CD4-positive, alpha-beta memory T cell (primary cell): Measurements from ENCODE around the gene STAT4. TPM values are rescaled to one million over a fixed set of nuclear protein-coding genes. Genes with fewer than 3 reads are reported as not detected.
A peak's percentile ranks its signal among the peaks of the same experiment; 100 is the strongest.

Experiments used
- CTCF ChIA-PET: fragments of 350-600 bp; sonication (Branson Sonifier 250); formaldehyde crosslinking; loops from one replicate; lab custom pipeline; 2021; ENCODE audit warnings: inconsistent platforms; ENCODE audit not compliant: partially characterized antibody; lab: Charles Lee
- POLR2A ChIA-PET: fragments of 350-600 bp; sonication (Branson Sonifier 250); formaldehyde crosslinking; loops from one replicate; lab custom pipeline; 2021; ENCODE audit not compliant: partially characterized antibody; lab: Charles Lee
- DNase-seq, 5 donors: peaks; one replicate each; pipeline versions ENCODE4 v3.0.0 to v3.0.0-alpha.2; 2020 to 2022; ENCODE audit warnings: mixed read lengths in 1 of 5
- H3K27ac ChIP-seq: one replicate; pipeline ENCODE4 v1.7.0; 2013; ENCODE audit warnings: low read depth, low read length
- H3K27me3 ChIP-seq: 2 replicates; pipeline ENCODE4 v1.7.0; 2013; ENCODE audit warnings: mild to moderate bottlenecking, low read length, moderate library complexity; ENCODE audit not compliant: insufficient read depth
- H3K36me3 ChIP-seq: 2 replicates; pipeline ENCODE4 v1.7.0; 2013; ENCODE audit warnings: mild to moderate bottlenecking, low read length, moderate library complexity; ENCODE audit not compliant: insufficient read depth
- H3K4me1 ChIP-seq: 2 replicates; pipeline ENCODE4 v1.7.0; 2013; ENCODE audit warnings: mild to moderate bottlenecking, low read length, moderate library complexity; ENCODE audit not compliant: insufficient read depth
- H3K4me3 ChIP-seq, 2 donors: one replicate each; pipeline ENCODE4 v1.7.0; 2013; ENCODE audit warnings: low read length in 2 of 2, mild to moderate bottlenecking in 1 of 2
- H3K9me3 ChIP-seq, 2 donors: one replicate each; pipeline ENCODE4 v1.7.0; 2013; ENCODE audit warnings: low read length in 2 of 2, control low read depth in 1 of 2; ENCODE audit not compliant: control insufficient read depth in 1 of 2
- H3K27ac Mint-ChIP-seq, 7 donors: one replicate each; pipeline ENCODE4 v1.8.0; 2020 to 2021; ENCODE audit warnings: mixed read lengths in 7 of 7, mild to moderate bottlenecking in 6 of 7, inconsistent platforms in 3 of 7, moderate library complexity in 3 of 7
- H3K27me3 Mint-ChIP-seq, 2 donors: one replicate each; pipeline ENCODE4 v1.8.0; 2020 to 2021; ENCODE audit warnings: mixed read lengths in 2 of 2
- H3K36me3 Mint-ChIP-seq, 2 donors: one replicate each; pipeline ENCODE4 v1.8.0; 2020 to 2021; ENCODE audit warnings: mixed read lengths in 2 of 2, inconsistent platforms in 1 of 2, mild to moderate bottlenecking in 1 of 2
- H3K4me1 Mint-ChIP-seq, 4 donors: one replicate each; pipeline ENCODE4 v1.8.0; 2020 to 2021; ENCODE audit warnings: mixed read lengths in 4 of 4, mild to moderate bottlenecking in 1 of 4
- H3K4me3 Mint-ChIP-seq, 8 donors: one replicate each; pipeline ENCODE4 v1.8.0; 2020 to 2021; ENCODE audit warnings: mixed read lengths in 8 of 8, mild to moderate bottlenecking in 7 of 8, moderate library complexity in 6 of 8, inconsistent platforms in 3 of 8
- H3K9me3 Mint-ChIP-seq, 8 donors: one replicate each; pipeline ENCODE4 v1.8.0; 2020 to 2021; ENCODE audit warnings: mixed read lengths in 8 of 8, mild to moderate bottlenecking in 5 of 8, inconsistent platforms in 3 of 8, moderate library complexity in 1 of 8
- intact Hi-C: fragments of 100-400 bp; cut with micrococcal nuclease; formaldehyde crosslinking; loops from one replicate; pipeline ENCODE4 v1.15.1; 2023
- polyA plus RNA-seq, 2 donors: library from polyadenylated mRNA; unstranded; fragments of 300-500 nt; fragmentation: Illumina TruSeq; gene quantifications; one replicate each; pipeline ENCODE4 v1.2.3, GENCODE V29; 2021
- total RNA-seq, 2 experiments: library from RNA; stranded (reverse); gene quantifications; one replicate each; pipeline ENCODE4 v1.2.3, GENCODE V29; 2021

Gene STAT4
- total and polyA plus RNA-seq, 4 experiments from 2014 or later: 69.7 to 119 (median 95.3) TPM

DNA sequence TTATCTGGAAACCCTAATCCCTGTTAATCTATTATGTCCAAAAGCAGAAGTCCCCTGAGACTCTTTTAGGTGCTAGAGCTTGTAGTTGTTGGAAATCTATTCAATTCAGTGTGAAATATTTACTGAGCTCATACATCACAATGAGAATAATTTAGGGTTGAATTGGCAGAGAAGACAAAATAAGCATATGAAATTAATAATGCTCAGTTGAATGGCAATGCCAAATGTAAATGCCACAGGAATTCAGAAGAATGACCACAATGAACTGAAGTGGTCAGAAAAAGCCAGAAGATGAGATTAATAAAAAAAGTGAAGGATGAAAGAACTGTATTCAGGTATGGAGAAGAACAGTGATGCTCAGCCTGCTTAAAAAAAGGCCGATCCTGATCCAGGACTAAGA is 8.0 kb upstream of the STAT4 start:
- no peak overlapping the region for H3K27ac ChIP-seq
- no peaks in the 10 kb centered on the region for H3K36me3 ChIP-seq
- no peaks in the 10 kb centered on the region for H3K9me3 Mint-ChIP-seq
- H3K36me3 Mint-ChIP-seq: no peaks in the 10 kb centered on the region
- ChIA-PET POLR2A (interaction anchor here (0.7 to 1.9 kb wide), 4 partner anchors 9 to 278 kb away, joined by 3 to 9 read pairs (median 4); partner anchors contain the start of gene GLS), CTCF (interaction anchor here (0.9 to 10.6 kb wide), 11 partner anchors 8 to 375 kb away, joined by 3 to 162 read pairs (median 6); partner anchors contain the start of gene STAT4)
- peaks cover 5 to 6% of the 10 kb centered on the region in 2 donors for H3K27me3 Mint-ChIP-seq
- no peaks in the 10 kb centered on the region for H3K9me3 ChIP-seq
- intact Hi-C loops: loop anchor here (5.0 kb wide), 1 partner anchor 306 kb away; no protein-coding TSS in a partner anchor
- no peak for DNase-seq
- H3K4me3 Mint-ChIP-seq: no peak overlapping the region
- H3K4me1 ChIP-seq: peaks cover 4% of the 10 kb centered on the region
- peak overlapping the region in 1 of 7 donors; percentile 2 for H3K27ac Mint-ChIP-seq
- no peaks in the 10 kb centered on the region for H3K27me3 ChIP-seq
- H3K4me3 ChIP-seq: no peak overlapping the region
- H3K4me1 Mint-ChIP-seq: peaks cover 6 to 8% (median 7%) of the 10 kb centered on the region in 4 donors

DNA sequence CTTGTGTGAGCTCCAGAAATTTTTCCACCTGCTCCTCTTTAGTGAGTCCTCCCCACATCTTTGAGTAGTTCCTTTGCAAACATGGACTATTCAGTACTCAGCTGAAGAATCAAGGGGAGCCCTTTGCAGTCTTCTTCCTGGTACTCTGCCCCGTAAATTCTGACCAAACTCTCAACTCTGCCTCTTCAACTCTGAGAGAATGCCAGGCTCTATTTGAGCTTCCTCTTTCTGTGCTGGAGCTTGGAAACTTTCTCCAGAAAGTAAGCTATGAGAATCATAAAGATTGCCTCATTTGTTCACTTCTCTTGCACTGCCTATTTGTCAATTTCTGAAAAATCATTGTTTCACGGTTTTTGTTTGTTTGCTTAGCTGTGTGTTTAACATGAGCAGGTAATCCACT is 7.4 kb upstream of the STAT4 start:
- Mint-ChIP-seq H3K9me3 (no peaks in the 10 kb centered on the region), H3K27me3 (peaks cover 5 to 6% of the 10 kb centered on the region in 2 donors), H3K27ac (no peak overlapping the region), H3K36me3 (no peaks in the 10 kb centered on the region), H3K4me3 (no peak overlapping the region), H3K4me1 (peaks cover 6 to 8% (median 7%) of the 10 kb centered on the region in 4 donors)
- intact Hi-C loops: loop anchor here (5.0 kb wide), 1 partner anchor 306 kb away; no protein-coding TSS in a partner anchor
- Histone ChIP-seq H3K36me3 (no peaks in the 10 kb centered on the region), H3K4me3 (no peak overlapping the region), H3K27ac (no peak overlapping the region), H3K9me3 (no peaks in the 10 kb centered on the region), H3K4me1 (peaks cover 4% of the 10 kb centered on the region), H3K27me3 (no peaks in the 10 kb centered on the region)
- no peak for DNase-seq
- POLR2A ChIA-PET: interaction anchor here (0.7 to 1.9 kb wide), 4 partner anchors 8 to 277 kb away, joined by 3 to 9 read pairs (median 4); partner anchors contain the start of gene GLS
- CTCF ChIA-PET: interaction anchor here (0.6 to 10.6 kb wide), 11 partner anchors 10 to 406 kb away, joined by 3 to 162 read pairs (median 5); no protein-coding TSS in a partner anchor

DNA sequence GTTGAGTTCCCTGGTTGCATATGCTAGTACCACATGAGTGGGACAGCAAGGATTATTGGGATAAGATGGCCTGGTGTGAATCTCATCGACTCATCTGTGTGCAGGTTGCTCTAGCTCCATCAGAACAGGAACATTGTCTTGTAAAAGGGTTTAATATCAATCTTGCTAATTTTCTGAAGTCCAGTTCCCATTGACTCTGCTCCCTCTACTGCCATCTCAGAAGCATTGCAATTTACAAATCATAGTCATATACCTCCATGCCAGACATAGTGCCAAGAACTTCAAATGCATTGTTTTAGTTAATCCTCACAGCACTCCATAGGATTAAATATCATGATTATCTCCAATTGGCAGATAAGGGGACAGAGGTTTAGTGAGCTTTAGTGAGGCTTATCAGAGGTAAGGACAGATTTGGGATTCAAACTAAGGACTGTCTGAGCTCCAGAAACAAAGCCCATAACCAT is 4.8 kb upstream of the STAT4 start:
- Mint-ChIP-seq H3K36me3 (peaks cover 0 to 3% of the 10 kb centered on the region in 2 donors), H3K27ac (peak overlapping the region in 5 of 7 donors; percentile 9 to 80 (median 47)), H3K4me3 (no peak overlapping the region), H3K4me1 (peaks cover 20 to 31% (median 22%) of the 10 kb centered on the region in 4 donors), H3K27me3 (peaks cover 5 to 6% of the 10 kb centered on the region in 2 donors), H3K9me3 (no peaks in the 10 kb centered on the region)
- H3K9me3 ChIP-seq: no peaks in the 10 kb centered on the region
- no peak overlapping the region for H3K4me3 ChIP-seq
- intact Hi-C loops: loop anchor here (1.0 to 5.0 kb wide), 3 partner anchors 103 to 374 kb away; no protein-coding TSS in a partner anchor
- peak in 4 of 5 donors; percentile 50 to 59 (median 56) for DNase-seq
- POLR2A ChIA-PET: interaction anchor here (0.9 to 4.0 kb wide), 11 partner anchors 89 to 141 kb away, joined by 3 to 70 read pairs (median 4); partner anchors contain the start of gene STAT1
- H3K36me3 ChIP-seq: no peaks in the 10 kb centered on the region
- no peak overlapping the region for H3K27ac ChIP-seq
- peaks cover 12% of the 10 kb centered on the region for H3K4me1 ChIP-seq
- H3K27me3 ChIP-seq: no peaks in the 10 kb centered on the region
- CTCF ChIA-PET: interaction anchor here (0.7 to 4.2 kb wide), 49 partner anchors 11 to 471 kb away, joined by 3 to 567 read pairs (median 7); partner anchors contain the start of gene STAT1

DNA sequence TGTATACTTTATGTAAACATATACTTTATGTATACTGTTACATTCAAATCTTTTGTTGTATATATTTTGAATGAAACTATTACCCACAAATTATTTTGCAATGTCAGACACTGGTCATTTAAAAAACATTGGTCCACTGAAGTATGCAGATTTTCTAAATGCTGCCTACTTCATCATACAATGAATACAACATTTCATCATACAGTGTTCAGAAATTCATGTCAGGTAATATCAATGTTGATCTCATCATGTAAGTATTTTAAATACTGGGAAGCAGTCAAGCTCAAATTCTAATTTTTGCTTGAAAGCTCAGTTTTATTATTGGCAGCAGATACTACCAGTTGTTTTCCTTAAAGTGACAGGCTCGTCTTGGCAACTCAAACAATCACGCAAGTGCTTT is 2.9 kb upstream of the STAT4 start:
- CTCF ChIA-PET: interaction anchor here (0.9 to 4.2 kb wide), 3 partner anchors 12 to 101 kb away, joined by 3 to 567 read pairs (median 38); no protein-coding TSS in a partner anchor
- Histone ChIP-seq H3K4me1 (peaks cover 13% of the 10 kb centered on the region), H3K27me3 (no peaks in the 10 kb centered on the region), H3K27ac (no peak overlapping the region), H3K36me3 (no peaks in the 10 kb centered on the region), H3K4me3 (no peak overlapping the region), H3K9me3 (no peaks in the 10 kb centered on the region)
- peaks cover 0 to 4% of the 10 kb centered on the region in 2 donors for H3K27me3 Mint-ChIP-seq
- peaks cover 17 to 48% (median 25%) of the 10 kb centered on the region in 4 donors for H3K4me1 Mint-ChIP-seq
- no peaks in the 10 kb centered on the region for H3K9me3 Mint-ChIP-seq
- no peak for DNase-seq
- peak overlapping the region in 2 of 7 donors; percentile 68 to 99 for H3K27ac Mint-ChIP-seq
- intact Hi-C loops: no loop called here
- H3K36me3 Mint-ChIP-seq: peaks cover 0 to 11% of the 10 kb centered on the region in 2 donors
- H3K4me3 Mint-ChIP-seq: no peak overlapping the region
- POLR2A ChIA-PET: interaction anchor here (4.0 kb wide), 1 partner anchor 102 kb away, joined by 70 read pairs; no protein-coding TSS in a partner anchor

DNA sequence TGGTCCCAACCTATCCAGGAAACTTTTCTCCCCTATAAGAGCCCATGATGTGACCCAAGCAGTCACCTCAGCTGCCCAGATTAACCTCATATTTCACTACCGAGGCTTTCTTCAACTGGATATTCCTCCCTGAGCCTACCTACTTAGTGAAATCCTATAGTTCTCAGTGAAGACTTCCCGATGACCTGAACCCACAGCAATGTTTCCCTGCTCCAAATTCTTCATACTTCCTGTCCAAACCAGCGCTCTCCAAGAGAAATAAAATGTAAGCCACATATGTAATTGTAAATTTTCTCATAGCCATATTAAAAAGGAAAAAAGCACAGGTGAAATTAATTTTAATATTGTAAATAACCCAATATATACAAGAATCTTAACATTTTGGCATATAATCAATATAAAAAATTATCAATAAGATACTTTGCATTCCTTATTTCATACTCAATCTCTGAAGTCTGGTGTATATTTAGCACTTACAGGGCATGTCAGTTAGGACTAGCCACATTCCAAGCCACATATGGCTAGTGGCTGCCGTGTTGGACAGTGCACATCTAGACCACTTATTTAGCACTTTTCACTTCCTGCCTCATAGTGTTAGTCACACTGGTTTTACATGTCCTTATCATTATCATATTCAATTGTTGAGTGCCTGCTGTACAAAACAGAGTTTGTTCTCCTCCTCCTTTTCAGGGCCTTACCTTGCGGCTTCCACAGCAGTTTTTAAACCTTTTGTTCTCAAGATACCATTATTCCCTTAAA is 1.9 kb upstream of the STAT4 start:
- ChIA-PET CTCF (interaction anchor here (0.9 to 11.1 kb wide), 4 partner anchors 12 to 101 kb away, joined by 3 to 567 read pairs (median 70); no protein-coding TSS in a partner anchor), POLR2A (interaction anchor here (3.2 to 5.6 kb wide), 5 partner anchors 88 to 271 kb away, joined by 38 to 91 read pairs (median 46); partner anchors contain the start of genes GLS and STAT1)
- Mint-ChIP-seq H3K27ac (peak overlapping the region; percentile 94 to 100 (median 98)), H3K27me3 (peaks cover 0 to 2% of the 10 kb centered on the region in 2 donors), H3K9me3 (no peaks in the 10 kb centered on the region), H3K36me3 (peaks cover 6 to 18% of the 10 kb centered on the region in 2 donors), H3K4me3 (peak overlapping the region in 3 of 8 donors; percentile 28 to 54 (median 31)), H3K4me1 (peaks cover 22 to 58% (median 35%) of the 10 kb centered on the region in 4 donors)
- Histone ChIP-seq H3K4me1 (peaks cover 23% of the 10 kb centered on the region), H3K9me3 (no peaks in the 10 kb centered on the region), H3K27ac (peak overlapping the region; percentile 99), H3K4me3 (no peak overlapping the region), H3K27me3 (no peaks in the 10 kb centered on the region), H3K36me3 (no peaks in the 10 kb centered on the region)
- intact Hi-C loops: no loop called here
- no peak for DNase-seq

DNA sequence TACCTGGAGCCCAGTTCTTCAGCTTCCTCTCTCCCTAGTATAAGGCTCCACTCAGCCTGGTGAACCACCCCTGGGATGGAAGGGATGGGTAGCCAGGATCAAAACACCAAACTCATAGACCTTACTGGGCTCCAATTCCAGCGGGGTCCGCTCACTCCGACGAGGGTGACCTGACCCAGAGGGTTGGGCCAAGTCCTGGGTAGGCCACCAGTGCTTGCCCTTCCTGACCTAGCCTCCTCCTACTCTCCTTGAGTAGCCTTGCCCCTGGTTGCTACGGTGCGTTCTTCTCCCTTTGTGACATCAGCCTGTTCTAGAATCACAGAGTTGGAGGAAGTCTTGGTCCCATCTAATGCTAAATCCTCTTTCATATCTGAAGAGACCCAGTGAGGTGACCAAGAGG is 537 bp upstream of the STAT4 start:
- no peaks in the 10 kb centered on the region for H3K27me3 ChIP-seq
- intact Hi-C loops: loop anchor here (1.0 kb wide), 2 partner anchors 99 to 527 kb away; partner anchors contain the start of gene NABP1
- H3K27ac ChIP-seq: peak overlapping the region; percentile 99
- Mint-ChIP-seq H3K27me3 (no peaks in the 10 kb centered on the region), H3K36me3 (peaks cover 17 to 27% of the 10 kb centered on the region in 2 donors), H3K4me3 (peak overlapping the region; percentile 81 to 98 (median 96)), H3K9me3 (no peaks in the 10 kb centered on the region), H3K4me1 (peaks cover 28 to 70% (median 44%) of the 10 kb centered on the region in 4 donors), H3K27ac (peak overlapping the region; percentile 93 to 100 (median 98))
- peaks cover 36% of the 10 kb centered on the region for H3K4me1 ChIP-seq
- POLR2A ChIA-PET: interaction anchor here (1.0 to 5.6 kb wide), 20 partner anchors 9 to 527 kb away, joined by 3 to 91 read pairs (median 13); partner anchors contain the start of genes GLS, NABP1 and STAT1
- DNase-seq: peak in 1 of 5 donors; percentile 15
- H3K9me3 ChIP-seq: no peaks in the 10 kb centered on the region
- peaks cover 11% of the 10 kb centered on the region for H3K36me3 ChIP-seq
- H3K4me3 ChIP-seq: peak overlapping the region in 1 of 2 donors; percentile 92
- CTCF ChIA-PET: interaction anchor here (1.2 to 11.1 kb wide), 7 partner anchors 9 to 99 kb away, joined by 3 to 135 read pairs (median 4); no protein-coding TSS in a partner anchor
